Adrenal gland (tissue), 12 donors: ENCODE results near the gene FAT1. TPM values are rescaled to one million over a fixed set of nuclear protein-coding genes. Genes with fewer than 3 reads are reported as not detected.

Experiments used
- DNase-seq, 7 donors: peaks; one replicate each; pipeline ENCODE4 v3.0.0-alpha.2; 2019 to 2020
- H3K27ac ChIP-seq, 5 donors: fragments of 200-600 bp; sonication (generic) in 4 of 5; 1 replicate in 3 of 5; 2 replicates in 2 of 5; pipeline versions ENCODE4 v1.5.1 to v1.8.0; 2016 to 2020; ENCODE audit warnings: mild to moderate bottlenecking in 1 of 5
- H3K27me3 ChIP-seq: fragments of 200-600 bp; 2 replicates; pipeline ENCODE4 v1.8.0; 2021
- H3K36me3 ChIP-seq, 2 donors: fragments of 200-600 bp; replicated peaks in 1 of 2; 1 replicate in 1 of 2; 2 replicates in 1 of 2; pipeline versions ENCODE4 v1.5.1 to v1.8.0; 2018 to 2022
- H3K4me1 ChIP-seq, 2 donors: fragments of 200-600 bp; replicated peaks in 1 of 2; 1 replicate in 1 of 2; 2 replicates in 1 of 2; pipeline versions ENCODE4 v1.5.1 to v1.8.0; 2018 to 2021
- H3K4me3 ChIP-seq, 4 donors: fragments of 200-600 bp; sonication (generic) in 3 of 4; one replicate each; pipeline ENCODE4 v1.5.1; 2016 to 2018
- H3K9me3 ChIP-seq, 3 donors: fragments of 200-600 bp; sonication (generic) in 1 of 3; replicated peaks in 1 of 3; 1 replicate in 2 of 3; 2 replicates in 1 of 3; pipeline versions ENCODE4 v1.5.1 to v1.8.0; 2016 to 2021
- POLR2A ChIP-seq, 2 donors: fragments of 450-650 bp; IDR thresholded peaks; one replicate each; pipeline ENCODE4 v1.6.1; 2017; ENCODE audit warnings: antibody characterized with exemption in 2 of 2, mild to moderate bottlenecking in 2 of 2, moderate library complexity in 1 of 2
- WGBS, 4 donors: extraction: QIAGEN DNeasy Blood & Tissue Kit in 2 of 4; methylation state at CpG; one replicate each; pipeline versions ENCODE4 v1.1.5 to v1.1.7; 2013 to 2017; 5-methylcytosine and 5-hydroxymethylcytosine counted together
- intact Hi-C, 2 donors: fragments of 100-400 bp; cut with DNase I; formaldehyde crosslinking; loops; one replicate each; pipeline versions ENCODE4 v1.14.1 to v1.15.0; 2022 to 2023
- polyA plus RNA-seq, 3 donors: library from polyadenylated mRNA; stranded (reverse); fragments of 200-250 nt in 2 of 3; fragments of 350-450 nt in 1 of 3; fragmentation: Illumina TruSeq in 1 of 3; extraction: RNeasy Lipid Tissue Mini Kit (QIAGEN cat#74804) in 1 of 3; gene quantifications; one replicate each; pipeline ENCODE4 v1.2.3, GENCODE V29; 2013 to 2014
- total RNA-seq, 9 donors: library from RNA; depleted of rRNA in 4 of 9; stranded (reverse); fragments of >200 nt in 4 of 9; fragments of 120-200 nt in 1 of 9; fragmentation: NEBNext Ultra II Directional in 1 of 9; extraction: Animal tissue kit (Norgen Biotek cat#: 25700) in 1 of 9; gene quantifications; one replicate each; pipeline versions ENCODE4 v1.1.0 to v1.2.4, GENCODE V29; 2013 to 2023
- TF ChIP-seq, protein P1 (sequence below), 6 experiments: fragments of 450-650 bp in 4 of 6; fragments of 200-600 bp in 2 of 6; sonication (generic) in 1 of 6; IDR thresholded peaks; 1 replicate in 5 of 6; 2 replicates in 1 of 6; pipeline versions ENCODE4 v1.5.1 to v1.8.0; 2016 to 2021; ENCODE audit warnings: antibody characterized with exemption in 6 of 6, mild to moderate bottlenecking in 2 of 6, moderate library complexity in 1 of 6
- donor health status: healthy with polysubstance abuse.
- donor health status: Bipolar disorder and iron deficiency.
- donor health status: DM: yes; HTN: yes; CAD: no.
- donor health status: DM: no; HTN: no; CAD: no.
- donor health status: DM: no; HTN: no; CAD: no.
- donor health status: DM: yes; HTN: yes; CAD: no.

FAT1 gene
- total and polyA plus RNA-seq, 12 donors, result 0.79 to 147 (median 6.3) TPM

DNA sequence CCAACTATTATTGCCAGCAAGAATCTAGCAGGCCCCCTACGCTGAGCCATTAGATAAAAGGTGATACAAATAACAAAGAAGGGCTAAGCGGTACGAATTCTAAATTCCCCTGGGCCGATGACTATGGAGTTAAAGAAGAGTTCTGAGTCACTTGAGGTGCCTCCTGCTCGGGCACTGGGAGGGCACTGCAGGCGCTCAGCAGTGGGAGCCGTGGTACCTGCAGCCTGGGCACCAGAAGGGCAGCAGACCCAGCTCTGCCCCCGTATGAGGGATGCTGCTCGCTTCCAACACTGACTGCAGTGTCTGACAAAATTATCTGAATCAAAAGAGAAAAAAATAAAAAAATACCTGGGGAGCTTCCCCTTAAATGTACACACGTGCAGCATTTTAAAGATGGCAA lies 124.2 kb downstream of the FAT1 start:
- Histone ChIP-seq H3K36me3 (no peaks in the 10 kb centered on the region), H3K4me3 (no peak overlapping the region), H3K27ac (no peak overlapping the region), H3K27me3 (no peaks in the 10 kb centered on the region), H3K9me3 (no peaks in the 10 kb centered on the region), H3K4me1 (no peaks in the 10 kb centered on the region)
- no peak for DNase-seq
- no peak for TF ChIP-seq POLR2A (IDR thresholded peaks at IDR 0.05)
- TF ChIP-seq, protein P1, sequence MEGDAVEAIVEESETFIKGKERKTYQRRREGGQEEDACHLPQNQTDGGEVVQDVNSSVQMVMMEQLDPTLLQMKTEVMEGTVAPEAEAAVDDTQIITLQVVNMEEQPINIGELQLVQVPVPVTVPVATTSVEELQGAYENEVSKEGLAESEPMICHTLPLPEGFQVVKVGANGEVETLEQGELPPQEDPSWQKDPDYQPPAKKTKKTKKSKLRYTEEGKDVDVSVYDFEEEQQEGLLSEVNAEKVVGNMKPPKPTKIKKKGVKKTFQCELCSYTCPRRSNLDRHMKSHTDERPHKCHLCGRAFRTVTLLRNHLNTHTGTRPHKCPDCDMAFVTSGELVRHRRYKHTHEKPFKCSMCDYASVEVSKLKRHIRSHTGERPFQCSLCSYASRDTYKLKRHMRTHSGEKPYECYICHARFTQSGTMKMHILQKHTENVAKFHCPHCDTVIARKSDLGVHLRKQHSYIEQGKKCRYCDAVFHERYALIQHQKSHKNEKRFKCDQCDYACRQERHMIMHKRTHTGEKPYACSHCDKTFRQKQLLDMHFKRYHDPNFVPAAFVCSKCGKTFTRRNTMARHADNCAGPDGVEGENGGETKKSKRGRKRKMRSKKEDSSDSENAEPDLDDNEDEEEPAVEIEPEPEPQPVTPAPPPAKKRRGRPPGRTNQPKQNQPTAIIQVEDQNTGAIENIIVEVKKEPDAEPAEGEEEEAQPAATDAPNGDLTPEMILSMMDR (IDR thresholded peaks at IDR 0.05), result no peak
- intact Hi-C loops, result no loop called here
- 90 to 94% (median 92%) methylated on average over 10 of the region's 10 CpGs for WGBS, 4 donors

DNA sequence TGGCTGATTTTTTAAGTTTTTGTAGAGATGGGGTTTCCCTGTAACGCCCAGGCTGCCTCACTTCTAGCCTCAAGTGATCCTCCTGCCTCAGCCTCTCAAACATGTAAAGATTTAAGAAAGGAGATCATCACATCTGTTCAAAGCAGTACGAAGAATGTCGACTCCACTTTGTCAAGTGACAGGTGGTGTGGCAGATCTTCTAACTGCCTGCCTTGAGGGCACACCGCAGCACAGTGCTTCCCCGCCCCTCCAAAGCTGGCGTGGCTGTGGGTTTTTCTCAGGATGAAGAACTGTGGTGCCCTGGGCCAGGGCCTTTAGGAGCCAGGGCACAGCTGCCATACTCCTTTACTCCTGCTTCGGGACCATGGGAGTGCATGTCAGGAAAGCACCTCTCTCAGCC lies 125.0 kb downstream of the FAT1 start:
- intact Hi-C loops, result no loop called here
- no peaks in the 10 kb centered on the region for H3K9me3 ChIP-seq
- no peaks in the 10 kb centered on the region for H3K27me3 ChIP-seq
- TF ChIP-seq POLR2A (IDR thresholded peaks at IDR 0.05), result no peak
- TF ChIP-seq, protein P1 (IDR thresholded peaks at IDR 0.05), result no peak
- H3K36me3 ChIP-seq, result no peaks in the 10 kb centered on the region
- H3K4me3 ChIP-seq, result no peak overlapping the region
- H3K27ac ChIP-seq, result no peak overlapping the region
- H3K4me1 ChIP-seq, result no peaks in the 10 kb centered on the region
- 89 to 97% (median 96%) methylated on average over 7 of the region's 7 CpGs for WGBS, 4 donors
- no peak for DNase-seq

GRCh38 chr4:186596850-186597390 lies 126.7 kb downstream of the FAT1 start:
- Histone ChIP-seq H3K27ac (no peak overlapping the region), H3K4me1 (no peaks in the 10 kb centered on the region), H3K9me3 (no peaks in the 10 kb centered on the region), H3K36me3 (no peaks in the 10 kb centered on the region), H3K4me3 (no peak overlapping the region), H3K27me3 (no peaks in the 10 kb centered on the region)
- intact Hi-C loops, result no loop called here
- TF ChIP-seq, protein P1 (IDR thresholded peaks at IDR 0.05), result no peak
- TF ChIP-seq POLR2A (IDR thresholded peaks at IDR 0.05), result no peak
- no peak for DNase-seq
- 92 to 94% (median 93%) methylated on average over 23 of the region's 23 CpGs for WGBS, 4 donors

DNA sequence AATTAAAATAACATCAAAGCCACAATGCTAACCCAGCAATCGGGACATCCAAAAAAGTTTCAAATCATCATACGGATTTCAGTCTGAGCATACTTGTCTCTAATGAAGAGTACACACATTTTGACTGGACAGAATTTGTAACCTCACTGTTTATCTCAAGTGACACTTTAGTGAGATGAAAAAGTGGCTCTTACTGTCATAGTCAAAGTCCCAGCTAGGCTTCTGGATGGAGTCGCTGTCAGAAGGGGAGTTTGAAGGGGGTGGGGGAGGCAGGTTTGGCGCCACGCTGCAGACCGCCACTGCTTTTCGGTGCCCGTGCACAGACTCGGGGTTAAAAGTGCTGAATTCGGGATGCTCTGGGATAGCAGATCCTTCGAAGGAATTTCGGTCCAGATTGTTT lies 127.3 kb downstream of the FAT1 start:
- Histone ChIP-seq H3K4me3 (no peak overlapping the region), H3K4me1 (no peaks in the 10 kb centered on the region), H3K9me3 (no peaks in the 10 kb centered on the region), H3K27ac (no peak overlapping the region), H3K27me3 (no peaks in the 10 kb centered on the region), H3K36me3 (no peaks in the 10 kb centered on the region)
- no peak for TF ChIP-seq POLR2A (IDR thresholded peaks at IDR 0.05)
- TF ChIP-seq, protein P1 (IDR thresholded peaks at IDR 0.05), result no peak
- intact Hi-C loops, result no loop called here
- 89 to 95% (median 94%) methylated on average over 12 of the region's 12 CpGs for WGBS, 4 donors
- DNase-seq, result no peak
